Peyer's patch (tissue), 4 donors: ENCODE measurements around the gene CCDC39.

Source experiments
- POLR2A ChIP-seq, 2 donors: fragments of 450-650 bp; IDR thresholded peaks; one replicate each; pipeline ENCODE4 v1.5.1; 2017; ENCODE audit warnings: antibody characterized with exemption in 2 of 2, mild to moderate bottlenecking in 2 of 2, moderate library complexity in 2 of 2
- TF ChIP-seq, protein P1 (sequence below), 6 experiments: fragments of 450-650 bp in 4 of 6; fragments of 200-600 bp in 2 of 6; sonication (generic) in 1 of 6; IDR thresholded peaks; one replicate each; pipeline ENCODE4 v1.5.1; 2017 to 2019; ENCODE audit warnings: antibody characterized with exemption in 6 of 6, mild to moderate bottlenecking in 3 of 6, moderate library complexity in 1 of 6

- TF ChIP-seq, protein P1, sequence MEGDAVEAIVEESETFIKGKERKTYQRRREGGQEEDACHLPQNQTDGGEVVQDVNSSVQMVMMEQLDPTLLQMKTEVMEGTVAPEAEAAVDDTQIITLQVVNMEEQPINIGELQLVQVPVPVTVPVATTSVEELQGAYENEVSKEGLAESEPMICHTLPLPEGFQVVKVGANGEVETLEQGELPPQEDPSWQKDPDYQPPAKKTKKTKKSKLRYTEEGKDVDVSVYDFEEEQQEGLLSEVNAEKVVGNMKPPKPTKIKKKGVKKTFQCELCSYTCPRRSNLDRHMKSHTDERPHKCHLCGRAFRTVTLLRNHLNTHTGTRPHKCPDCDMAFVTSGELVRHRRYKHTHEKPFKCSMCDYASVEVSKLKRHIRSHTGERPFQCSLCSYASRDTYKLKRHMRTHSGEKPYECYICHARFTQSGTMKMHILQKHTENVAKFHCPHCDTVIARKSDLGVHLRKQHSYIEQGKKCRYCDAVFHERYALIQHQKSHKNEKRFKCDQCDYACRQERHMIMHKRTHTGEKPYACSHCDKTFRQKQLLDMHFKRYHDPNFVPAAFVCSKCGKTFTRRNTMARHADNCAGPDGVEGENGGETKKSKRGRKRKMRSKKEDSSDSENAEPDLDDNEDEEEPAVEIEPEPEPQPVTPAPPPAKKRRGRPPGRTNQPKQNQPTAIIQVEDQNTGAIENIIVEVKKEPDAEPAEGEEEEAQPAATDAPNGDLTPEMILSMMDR (IDR thresholded peaks at IDR 0.05): no peak
- no peak for TF ChIP-seq POLR2A (IDR thresholded peaks at IDR 0.05)
Measured at GRCh38 chr3:180570238-180570637, 109.1 kb downstream of the CCDC39 start.
